GM23338 (cell line): ENCODE data around the gene SH3TC2. TPM values are rescaled to one million over a fixed set of nuclear protein-coding genes. Genes with fewer than 3 reads are reported as not detected.

Experiments
- ATAC-seq: fragments of 200-7000 bp; cut with Tn5 transposase; 3 replicates; pipeline ENCODE4 v1.9.1; 2020
- DNase-seq: peaks from one replicate; pipeline ENCODE4 v3.0.0-alpha.2; 2015; ENCODE audit warnings: low spot score
- H2AFZ ChIP-seq: fragments of 200-600 bp; sonication (generic); 2 replicates; pipeline ENCODE4 v1.8.0; 2016; ENCODE audit warnings: antibody characterized with exemption, mild to moderate bottlenecking, moderate library complexity
- H3F3A ChIP-seq: fragments of 200-600 bp; sonication (generic); replicated peaks from 2 replicates; pipeline ENCODE4 v1.8.0; 2017; ENCODE audit warnings: antibody characterized with exemption, mixed run types, low read depth
- H3K27ac ChIP-seq: fragments of 200-600 bp; sonication (generic); 2 replicates; pipeline ENCODE4 v1.6.1; 2016; ENCODE audit warnings: low read depth
- H3K27me3 ChIP-seq: fragments of 200-600 bp; sonication (generic); 2 replicates; pipeline ENCODE4 v1.8.0; 2016; ENCODE audit warnings: mild to moderate bottlenecking, mixed run types, moderate library complexity; ENCODE audit not compliant: insufficient read depth
- H3K36me3 ChIP-seq: fragments of 200-600 bp; sonication (generic); 2 replicates; pipeline ENCODE4 v1.8.0; 2016; ENCODE audit warnings: mild to moderate bottlenecking; ENCODE audit not compliant: insufficient read depth
- H3K4me1 ChIP-seq: fragments of 200-600 bp; sonication (generic); 2 replicates; pipeline ENCODE4 v1.8.0; 2016; ENCODE audit warnings: mild to moderate bottlenecking, moderate library complexity; ENCODE audit not compliant: insufficient read depth
- H3K4me2 ChIP-seq: fragments of 200-600 bp; sonication (generic); 2 replicates; pipeline ENCODE4 v1.7.1; 2017; ENCODE audit warnings: mixed run types
- H3K4me3 ChIP-seq: fragments of 200-600 bp; sonication (generic); 2 replicates; pipeline ENCODE4 v1.6.1; 2016; ENCODE audit warnings: mixed run types
- H3K79me2 ChIP-seq: fragments of 200-600 bp; sonication (generic); replicated peaks from 2 replicates; pipeline ENCODE4 v1.8.0; 2017; ENCODE audit warnings: mild to moderate bottlenecking; ENCODE audit not compliant: insufficient read depth
- H3K9me2 ChIP-seq: fragments of 200-600 bp; sonication (generic); 2 replicates; pipeline ENCODE4 v1.8.0; 2017; ENCODE audit not compliant: insufficient read depth
- H4K20me1 ChIP-seq: fragments of 200-600 bp; sonication (generic); replicated peaks from 2 replicates; pipeline ENCODE4 v1.8.0; 2017; ENCODE audit warnings: mild to moderate bottlenecking; ENCODE audit not compliant: insufficient read depth
- H3K27ac Mint-ChIP-seq: 2 replicates; pipeline ENCODE4 v1.8.0; 2020; ENCODE audit warnings: inconsistent platforms, mild to moderate bottlenecking, moderate library complexity, mixed read lengths
- H3K27me3 Mint-ChIP-seq: 3 replicates; pipeline ENCODE4 v1.8.0; 2022; ENCODE audit warnings: low read depth, mild to moderate bottlenecking, moderate library complexity, mixed read lengths, inconsistent platforms; ENCODE audit not compliant: insufficient read depth, poor library complexity
- H3K36me3 Mint-ChIP-seq: 3 replicates; pipeline ENCODE4 v1.8.0; 2021; ENCODE audit warnings: low read depth, mild to moderate bottlenecking, inconsistent platforms, moderate library complexity, mixed read lengths
- H3K4me1 Mint-ChIP-seq: 3 replicates; pipeline ENCODE4 v1.8.0; 2020; ENCODE audit warnings: mild to moderate bottlenecking, inconsistent platforms, mixed read lengths
- H3K4me3 Mint-ChIP-seq: 3 replicates; pipeline ENCODE4 v1.8.0; 2021; ENCODE audit warnings: moderate library complexity, mild to moderate bottlenecking, inconsistent platforms, mixed read lengths
- H3K9me3 Mint-ChIP-seq: 3 replicates; pipeline ENCODE4 v1.8.0; 2020; ENCODE audit warnings: moderate library complexity, mild to moderate bottlenecking, inconsistent platforms, mixed read lengths
- CREB1 ChIP-seq: fragments of 250-450 bp; sonication (Bioruptor Pico); IDR thresholded peaks from 2 replicates; pipeline ENCODE4 v1.5.0; 2020; ENCODE audit warnings: low read depth, mild to moderate bottlenecking, moderate library complexity
- CTCF ChIP-seq, 2 experiments: fragments of 200-600 bp in 1 of 2; sonication (generic) in 1 of 2; conservative IDR thresholded peaks; 2 replicates each; pipeline versions ENCODE4 v1.5.1 to v1.6.1; 2016 to 2017; ENCODE audit warnings: antibody characterized with exemption in 2 of 2, low read depth in 2 of 2, mild to moderate bottlenecking in 2 of 2, moderate library complexity in 1 of 2
- EZH2phosphoT487 ChIP-seq: fragments of 200-600 bp; sonication (generic); IDR thresholded peaks from one replicate; pipeline ENCODE4 v1.8.1; 2018; ENCODE audit warnings: antibody characterized with exemption; ENCODE audit not compliant: unreplicated experiment
- microRNA counts: library from miRNA; unstranded; fragments of <30 nt; microRNA quantifications from one replicate; lab custom pipeline; 2017
- microRNA-seq: library from miRNA; unstranded; fragments of <30 nt; microRNA quantifications from one replicate; pipeline ENCODE4, GENCODE V29; 2017
- polyA plus RNA-seq: library from polyadenylated mRNA; unstranded; fragments of >200 nt; fragmentation: Nextera tagmentation; extraction: Ambion mirVana; gene quantifications from 2 replicates; pipeline ENCODE4 v1.2.1, GENCODE V29; 2016
- small RNA-seq: library from RNA; depleted of rRNA; stranded (forward); fragments of <200 nt; gene quantifications from one replicate; pipeline ENCODE3, GENCODE V24; 2014; ENCODE audit warnings: low replicate concordance
- total RNA-seq: library from RNA; depleted of rRNA; stranded (reverse); fragments of >200 nt; shearing (Covaris generic); gene quantifications from 2 replicates; pipeline ENCODE4 v1.2.3, GENCODE V29; 2014; rRNA removed

SH3TC2 gene
- total and polyA plus RNA-seq, 2 experiments from 2014 or later = 0.10 to 0.17 TPM

- Mint-ChIP-seq H3K27ac (no peak overlapping the region), H3K4me3 (no peak overlapping the region), H3K27me3 (peaks cover 3% of the 10 kb centered on the region), H3K4me1 (peaks cover 14% of the 10 kb centered on the region), H3K36me3 (no peaks in the 10 kb centered on the region), H3K9me3 (no peaks in the 10 kb centered on the region)
- no peak overlapping the region for H3K27ac ChIP-seq
- no peaks in the 10 kb centered on the region for H3K36me3 ChIP-seq
- DNase-seq (peak; percentile 87), ATAC-seq (peak; percentile 70)
- no peaks in the 10 kb centered on the region for H3K79me2 ChIP-seq
- H3K9me2 ChIP-seq = no peaks in the 10 kb centered on the region; the same call in 1 of the 2 replicates
- TF ChIP-seq CTCF (conservative IDR thresholded peaks at IDR 0.05; ENCODE audit: low read depth in 2 of 2) = peak; percentile 90 to 96
- TF ChIP-seq CREB1 (CRISPR knock-in tag) = no peak
- H3K4me2 ChIP-seq = no peak overlapping the region
- no peaks in the 10 kb centered on the region for H4K20me1 ChIP-seq
- H3K4me3 ChIP-seq = no peak overlapping the region
- H3K27me3 ChIP-seq = no peaks in the 10 kb centered on the region
- no peak overlapping the region for H2AFZ ChIP-seq
- no peaks in the 10 kb centered on the region for H3F3A ChIP-seq
- H3K4me1 ChIP-seq = peaks cover 8% of the 10 kb centered on the region; the same call in 1 of the 2 replicates
These were observed 105.2 kb downstream of the SH3TC2 start for GRCh38 chr5:148957591-148958202.

- no peaks in the 10 kb centered on the region for H3F3A ChIP-seq
- no peak for TF ChIP-seq EZH2phosphoT487
- H3K79me2 ChIP-seq = no peaks in the 10 kb centered on the region
- Mint-ChIP-seq H3K36me3 (no peaks in the 10 kb centered on the region; the same call in 2 of the 3 replicates), H3K4me1 (peaks cover 24% of the 10 kb centered on the region), H3K27ac (no peak overlapping the region), H3K4me3 (no peak overlapping the region), H3K27me3 (peaks cover 5% of the 10 kb centered on the region), H3K9me3 (no peaks in the 10 kb centered on the region)
- H3K4me3 ChIP-seq = no peak overlapping the region
- H2AFZ ChIP-seq = no peak overlapping the region
- ATAC-seq (peak; percentile 94), DNase-seq (peak; percentile 84)
- no peaks in the 10 kb centered on the region for H4K20me1 ChIP-seq
- H3K9me2 ChIP-seq = no peaks in the 10 kb centered on the region; the same call in 1 of the 2 replicates
- no peak overlapping the region for H3K27ac ChIP-seq
- no peaks in the 10 kb centered on the region for H3K36me3 ChIP-seq
- H3K4me1 ChIP-seq = peaks cover 17% of the 10 kb centered on the region
- 0 out of 2 replicates have a peak overlapping the region, but pooled peaks have one; percentile 7 for H3K4me2 ChIP-seq
- H3K27me3 ChIP-seq = no peaks in the 10 kb centered on the region
These were observed 106.1 kb downstream of the SH3TC2 start for GRCh38 chr5:148956477-148957385.

MicroRNAs within 50 kb of the gene (microRNA counts, 767-probe panel; counts per million panel counts)
- not detected for microRNA hsa-miR-584-5p (lab: Ali Mortazavi, UCI)

Small RNA genes within 50 kb of the gene (microRNA-seq; reads per million reads assigned to microRNA genes)
- gene MIR584 = not detected

Small RNA genes within 50 kb of the gene (small RNA-seq; reads per million reads assigned to genes)
- gene MIR584 = 0.17 reads per million
- not detected for gene RNU6-732P

Other genes starting within 250 kb of the SH3TC2 start
- 1.3 and 1.4 TPM in 2 replicates for gene ADRB2, start 236.5 kb downstream of the SH3TC2 start, total RNA-seq
- gene ADRB2, start 236.5 kb downstream of the SH3TC2 start, polyA plus RNA-seq = 0.42 and 0.44 TPM in 2 replicates
- 0.23 and 2.2 TPM in 2 replicates for gene ABLIM3, start 78.4 kb upstream of the SH3TC2 start, total RNA-seq
- 0.19 and 0.31 TPM in 2 replicates for gene ABLIM3, start 78.4 kb upstream of the SH3TC2 start, polyA plus RNA-seq
- 4.7 and 5.7 TPM in 2 replicates for gene AFAP1L1, start 208.8 kb upstream of the SH3TC2 start, total RNA-seq
- gene AFAP1L1, start 208.8 kb upstream of the SH3TC2 start, polyA plus RNA-seq = 2.8 and 3.2 TPM in 2 replicates